GM12878 (cell line): ENCODE measurements around the gene MATN1. TPM values are rescaled to one million over a fixed set of nuclear protein-coding genes. Genes with fewer than 3 reads are reported as not detected.

Experiments
- ATF2 ChIP-seq: IDR thresholded peaks from 2 replicates; pipeline ENCODE4 v1.6.1; 2012; ENCODE audit warnings: low read length, inconsistent platforms
- CBFB ChIP-seq: IDR thresholded peaks from 2 replicates; pipeline ENCODE4 v1.6.1; 2016; ENCODE audit warnings: antibody characterized with exemption, low read depth
- CEBPB ChIP-seq, 2 experiments: fragments of 150-350 bp in 1 of 2; IDR thresholded peaks; 2 replicates each; pipeline ENCODE4 v1.6.1; 2012 to 2014; ENCODE audit warnings: low read depth in 2 of 2, low read length in 2 of 2, borderline replicate concordance in 1 of 2, inconsistent platforms in 1 of 2
- CHD2 ChIP-seq: IDR thresholded peaks from 2 replicates; pipeline ENCODE4 v1.6.1; 2011; ENCODE audit warnings: low read depth, low read length, improper control_type of control experiment, borderline replicate concordance
- ELK1 ChIP-seq: IDR thresholded peaks from 2 replicates; pipeline ENCODE4 v1.6.1; 2012; ENCODE audit warnings: low read depth, low read length, improper control_type of control experiment
- FOS ChIP-seq: IDR thresholded peaks from 3 replicates; pipeline ENCODE4 v1.6.1; 2011; ENCODE audit warnings: borderline replicate concordance; ENCODE audit not compliant: insufficient read length; ENCODE audit errors: extremely low read depth
- FOXK2 ChIP-seq: fragments of 450-650 bp; IDR thresholded peaks from 2 replicates; pipeline ENCODE4 v1.6.1; 2017; ENCODE audit warnings: mild to moderate bottlenecking, moderate library complexity
- FOXM1 ChIP-seq: IDR thresholded peaks from 2 replicates; pipeline ENCODE4 v1.6.1; 2012; ENCODE audit warnings: low read depth, mild to moderate bottlenecking, inconsistent platforms, low read length, moderate library complexity
- GABPA ChIP-seq: IDR thresholded peaks from 2 replicates; pipeline ENCODE4 v1.6.1; 2014; ENCODE audit warnings: antibody characterized with exemption, low read depth, mild to moderate bottlenecking, inconsistent platforms
- GATAD2B ChIP-seq: fragments of 450-650 bp; conservative IDR thresholded peaks from 2 replicates; pipeline ENCODE4 v1.6.1; 2017; ENCODE audit warnings: low read depth, mild to moderate bottlenecking, moderate library complexity
- HDGF ChIP-seq: fragments of 450-650 bp; IDR thresholded peaks from 2 replicates; pipeline ENCODE4 v1.6.1; 2016; ENCODE audit warnings: antibody characterized with exemption
- JUND ChIP-seq: IDR thresholded peaks from 2 replicates; pipeline ENCODE4 v1.6.1; 2012; ENCODE audit warnings: low read depth, mild to moderate bottlenecking, low read length, improper control_type of control experiment, moderate library complexity
- MEF2A ChIP-seq: IDR thresholded peaks from 2 replicates; pipeline ENCODE4 v1.6.1; 2011; ENCODE audit warnings: low read depth, mild to moderate bottlenecking, low read length, moderate library complexity; ENCODE audit not compliant: insufficient read depth
- MTA2 ChIP-seq: fragments of 450-650 bp; IDR thresholded peaks from 2 replicates; pipeline ENCODE4 v1.6.1; 2016; ENCODE audit warnings: low read depth, mild to moderate bottlenecking, moderate library complexity
- NR2C1 ChIP-seq: fragments of 450-650 bp; IDR thresholded peaks from 2 replicates; pipeline ENCODE4 v1.6.1; 2017; ENCODE audit warnings: antibody characterized with exemption, mild to moderate bottlenecking, moderate library complexity
- POLR2A ChIP-seq: IDR thresholded peaks from 2 replicates; pipeline ENCODE4 v1.6.1; 2011; ENCODE audit warnings: low read depth, mild to moderate bottlenecking, low read length
- POLR2AphosphoS5 ChIP-seq: IDR thresholded peaks from 2 replicates; pipeline ENCODE4 v1.6.1; 2011; ENCODE audit warnings: mild to moderate bottlenecking, low read length, inconsistent platforms
- RB1 ChIP-seq: fragments of 450-650 bp; formaldehyde crosslinking; IDR thresholded peaks from 2 replicates; pipeline ENCODE4 v1.6.1; 2017; ENCODE audit warnings: mild to moderate bottlenecking, borderline replicate concordance
- RUNX3 ChIP-seq: IDR thresholded peaks from 2 replicates; pipeline ENCODE4 v1.6.1; 2012; ENCODE audit warnings: low read length, inconsistent platforms
- SP1 ChIP-seq: IDR thresholded peaks from one replicate; pipeline ENCODE4 v1.6.1; 2011; ENCODE audit warnings: low read depth, low read length
- STAT1 ChIP-seq: fragments of 450-650 bp; conservative IDR thresholded peaks from 2 replicates; pipeline ENCODE4 v1.6.1; 2014; ENCODE audit warnings: antibody characterized with exemption, mild to moderate bottlenecking
- TCF7 ChIP-seq: IDR thresholded peaks from 2 replicates; pipeline ENCODE4 v1.6.1; 2014; ENCODE audit warnings: antibody characterized with exemption, borderline replicate concordance
- YBX1 ChIP-seq: fragments of 450-650 bp; IDR thresholded peaks from 2 replicates; pipeline ENCODE4 v1.6.1; 2016; ENCODE audit warnings: antibody characterized with exemption
- YY1 ChIP-seq: IDR thresholded peaks from 2 replicates; pipeline ENCODE4 v1.6.1; 2011; ENCODE audit warnings: low read depth, mild to moderate bottlenecking, low read length
- ZBED1 ChIP-seq: IDR thresholded peaks from 2 replicates; pipeline ENCODE4 v1.6.1; 2016; ENCODE audit warnings: borderline replicate concordance
- polyA plus RNA-seq, 11 experiments: library from polyadenylated mRNA; depleted of rRNA in 4 of 11; unstranded in 6 of 11; stranded (reverse) in 5 of 11; fragments of >200 nt; fragmentation: Nextera tagmentation in 4 of 11; fragmentation: Illumina TruSeq in 1 of 11; extraction: Ambion mirVana in 4 of 11; extraction: Trizol in 1 of 11; gene quantifications; 1 replicate in 1 of 11; 2 replicates in 10 of 11; pipeline versions ENCODE4 v1.2.1 to v1.2.3, GENCODE V29; 2011 to 2016; ENCODE audit warnings: inconsistent platforms in 2 of 11, missing spikeins in 2 of 11, low read depth in 1 of 11
- total RNA-seq, 4 experiments: library from RNA; depleted of rRNA in 3 of 4; stranded (reverse); fragments of >200 nt in 3 of 4; fragmentation: Illumina TruSeq in 1 of 4; extraction: Trizol in 1 of 4; gene quantifications; 2 replicates each; pipeline versions ENCODE4 v1.2.1 to v1.2.3, GENCODE V29; 2013 to 2021
- TF ChIP-seq, protein P1 (sequence below): fragments of 450-650 bp; IDR thresholded peaks from 2 replicates; pipeline ENCODE4 v1.6.1; 2018; ENCODE audit warnings: mild to moderate bottlenecking, low read depth, moderate library complexity; ENCODE audit not compliant: partially characterized antibody
- TF ChIP-seq, protein P2 (sequence below): fragments of 450-650 bp; IDR thresholded peaks from 2 replicates; pipeline ENCODE4 v1.6.1; 2017; ENCODE audit warnings: low read depth, mild to moderate bottlenecking, moderate library complexity

MATN1 gene
- total and polyA plus RNA-seq, 10 of the 15 experiments (the other 5 are each of a cell fraction or from before 2014, with no cell fraction given): 0.04 to 0.50 (median 0.10) TPM; not detected in 1

DNA sequence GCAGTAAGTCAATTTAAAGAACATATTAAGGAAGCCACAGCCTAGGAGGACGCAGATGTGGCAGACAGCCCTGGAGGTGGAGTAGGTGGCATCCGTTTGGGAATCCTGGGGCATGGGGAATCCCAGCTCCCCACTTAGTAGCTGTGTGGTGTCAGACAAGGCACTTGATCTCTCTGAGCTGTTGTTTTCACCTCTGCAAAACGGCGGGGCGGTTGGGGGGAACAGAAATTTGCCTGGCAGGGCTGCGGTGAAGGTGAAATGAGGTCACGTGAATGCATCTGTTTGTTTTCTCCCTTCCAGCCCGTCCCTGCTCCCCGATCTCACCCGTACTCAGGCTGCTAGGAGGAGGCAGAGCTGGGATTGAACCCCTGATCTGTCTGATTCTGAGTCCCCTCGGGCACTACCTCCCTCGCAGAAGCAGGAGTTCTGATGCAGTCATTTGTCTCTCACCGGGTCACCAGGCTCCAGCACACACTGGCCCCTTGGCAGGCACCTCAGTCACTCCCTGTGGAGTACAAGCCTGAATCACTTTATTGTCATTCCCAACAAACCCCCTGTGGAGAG, 36.4 kb upstream of the MATN1 start (continued):
- TF ChIP-seq, protein P1, sequence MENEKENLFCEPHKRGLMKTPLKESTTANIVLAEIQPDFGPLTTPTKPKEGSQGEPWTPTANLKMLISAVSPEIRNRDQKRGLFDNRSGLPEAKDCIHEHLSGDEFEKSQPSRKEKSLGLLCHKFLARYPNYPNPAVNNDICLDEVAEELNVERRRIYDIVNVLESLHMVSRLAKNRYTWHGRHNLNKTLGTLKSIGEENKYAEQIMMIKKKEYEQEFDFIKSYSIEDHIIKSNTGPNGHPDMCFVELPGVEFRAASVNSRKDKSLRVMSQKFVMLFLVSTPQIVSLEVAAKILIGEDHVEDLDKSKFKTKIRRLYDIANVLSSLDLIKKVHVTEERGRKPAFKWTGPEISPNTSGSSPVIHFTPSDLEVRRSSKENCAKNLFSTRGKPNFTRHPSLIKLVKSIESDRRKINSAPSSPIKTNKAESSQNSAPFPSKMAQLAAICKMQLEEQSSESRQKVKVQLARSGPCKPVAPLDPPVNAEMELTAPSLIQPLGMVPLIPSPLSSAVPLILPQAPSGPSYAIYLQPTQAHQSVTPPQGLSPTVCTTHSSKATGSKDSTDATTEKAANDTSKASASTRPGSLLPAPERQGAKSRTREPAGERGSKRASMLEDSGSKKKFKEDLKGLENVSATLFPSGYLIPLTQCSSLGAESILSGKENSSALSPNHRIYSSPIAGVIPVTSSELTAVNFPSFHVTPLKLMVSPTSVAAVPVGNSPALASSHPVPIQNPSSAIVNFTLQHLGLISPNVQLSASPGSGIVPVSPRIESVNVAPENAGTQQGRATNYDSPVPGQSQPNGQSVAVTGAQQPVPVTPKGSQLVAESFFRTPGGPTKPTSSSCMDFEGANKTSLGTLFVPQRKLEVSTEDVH: no peak
- TF ChIP-seq, protein P2, sequence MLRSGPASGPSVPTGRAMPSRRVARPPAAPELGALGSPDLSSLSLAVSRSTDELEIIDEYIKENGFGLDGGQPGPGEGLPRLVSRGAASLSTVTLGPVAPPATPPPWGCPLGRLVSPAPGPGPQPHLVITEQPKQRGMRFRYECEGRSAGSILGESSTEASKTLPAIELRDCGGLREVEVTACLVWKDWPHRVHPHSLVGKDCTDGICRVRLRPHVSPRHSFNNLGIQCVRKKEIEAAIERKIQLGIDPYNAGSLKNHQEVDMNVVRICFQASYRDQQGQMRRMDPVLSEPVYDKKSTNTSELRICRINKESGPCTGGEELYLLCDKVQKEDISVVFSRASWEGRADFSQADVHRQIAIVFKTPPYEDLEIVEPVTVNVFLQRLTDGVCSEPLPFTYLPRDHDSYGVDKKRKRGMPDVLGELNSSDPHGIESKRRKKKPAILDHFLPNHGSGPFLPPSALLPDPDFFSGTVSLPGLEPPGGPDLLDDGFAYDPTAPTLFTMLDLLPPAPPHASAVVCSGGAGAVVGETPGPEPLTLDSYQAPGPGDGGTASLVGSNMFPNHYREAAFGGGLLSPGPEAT: peak; percentile 73
- TF ChIP-seq SP1: peak; percentile 37
- no peak for TF ChIP-seq CHD2
- TF ChIP-seq MTA2: peak; percentile 24; the same call in 1 of the 2 replicates
- no peak for TF ChIP-seq ELK1
- no peak for TF ChIP-seq JUND
- TF ChIP-seq STAT1: no peak
- no peak for TF ChIP-seq FOXK2
- TF ChIP-seq CBFB: peak; percentile 85; the same call in 1 of the 2 replicates
- TF ChIP-seq GATAD2B: no peak
- TF ChIP-seq NR2C1: no peak
- TF ChIP-seq FOS: no peak
- TF ChIP-seq RUNX3: no peak
- TF ChIP-seq YY1: no peak
- TF ChIP-seq ZBED1: no peak
- no peak for TF ChIP-seq RB1
- no peak for TF ChIP-seq MEF2A
- TF ChIP-seq CEBPB (IDR thresholded peaks at IDR 0.05; ENCODE audit: borderline replicate concordance in 1 of 2, low read depth in 2 of 2, low read length in 2 of 2): no peak
- TF ChIP-seq POLR2A: peak; percentile 40
- no peak for TF ChIP-seq GABPA
- no peak for TF ChIP-seq YBX1
- TF ChIP-seq FOXM1: no peak
- TF ChIP-seq HDGF: 0 out of 2 replicates have a peak, but pooled peaks have one; percentile 63
- no peak for TF ChIP-seq TCF7
- peak; percentile 70; the same call in 1 of the 2 replicates for TF ChIP-seq POLR2AphosphoS5
- TF ChIP-seq ATF2: no peak
